ENCODE data around the gene PITPNM3.

The PITPNM3 gene

GRCh38 chr17:6554342-6554741 is 2.0 kb downstream of the PITPNM3 start:
- Mint-ChIP-seq H3K4me1 (peaks cover 41% of the 10 kb centered on the region), H3K36me3 (ENCODE audit: low read depth) (no peaks in the 10 kb centered on the region), H3K4me3 (peak overlapping the region; percentile 76), H3K27me3 (ENCODE audit: low read depth, poor library complexity) (peaks cover 72% of the 10 kb centered on the region), H3K9me3 (no peaks in the 10 kb centered on the region), H3K27ac (no peak overlapping the region)
- DNase-seq: no peak
- no peak for TF ChIP-seq CTCF (IDR thresholded peaks at IDR 0.05)

DNA sequence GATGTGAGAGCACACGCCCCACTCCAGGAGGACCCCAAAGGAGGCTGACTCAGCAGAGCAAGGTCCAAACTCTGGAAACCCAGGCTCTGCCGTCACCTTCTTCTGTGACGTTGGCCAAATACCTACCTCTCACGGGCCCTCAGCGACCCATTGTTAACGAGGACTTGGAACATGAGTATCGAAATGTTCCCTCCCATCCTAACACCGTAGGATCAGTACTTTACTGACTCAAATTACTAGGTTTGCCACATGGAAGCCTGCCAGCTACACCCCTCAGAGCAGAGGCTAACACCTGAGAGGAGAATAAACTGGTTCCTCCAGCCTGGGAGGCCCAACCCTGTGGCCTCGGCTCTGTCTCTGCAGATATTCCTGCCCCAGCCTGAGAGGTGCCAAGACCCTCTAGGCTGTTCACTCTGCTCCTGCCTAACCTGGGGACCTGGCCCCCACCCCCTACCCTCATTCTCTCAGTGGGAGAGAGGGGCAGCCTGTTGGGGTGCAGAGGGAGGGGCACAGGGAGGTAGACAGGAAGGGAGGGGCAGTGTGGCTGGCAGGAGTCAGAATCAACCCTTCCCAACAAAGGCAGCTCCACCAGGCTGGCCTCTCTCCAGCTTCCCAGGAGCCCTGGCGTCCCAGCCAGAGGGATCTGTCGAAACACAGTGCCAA is 4.4 kb downstream of the PITPNM3 start:
- H3K27ac Mint-ChIP-seq: no peak overlapping the region
- H3K36me3 Mint-ChIP-seq (ENCODE audit: low read depth): no peaks in the 10 kb centered on the region
- no peaks in the 10 kb centered on the region for H3K9me3 Mint-ChIP-seq
- H3K27me3 Mint-ChIP-seq (ENCODE audit: low read depth, poor library complexity): peaks cover 70% of the 10 kb centered on the region
- no peak for DNase-seq
- H3K4me1 Mint-ChIP-seq: peaks cover 38% of the 10 kb centered on the region
- no peak for TF ChIP-seq CTCF (IDR thresholded peaks at IDR 0.05)
- H3K4me3 Mint-ChIP-seq: no peak overlapping the region

DNA sequence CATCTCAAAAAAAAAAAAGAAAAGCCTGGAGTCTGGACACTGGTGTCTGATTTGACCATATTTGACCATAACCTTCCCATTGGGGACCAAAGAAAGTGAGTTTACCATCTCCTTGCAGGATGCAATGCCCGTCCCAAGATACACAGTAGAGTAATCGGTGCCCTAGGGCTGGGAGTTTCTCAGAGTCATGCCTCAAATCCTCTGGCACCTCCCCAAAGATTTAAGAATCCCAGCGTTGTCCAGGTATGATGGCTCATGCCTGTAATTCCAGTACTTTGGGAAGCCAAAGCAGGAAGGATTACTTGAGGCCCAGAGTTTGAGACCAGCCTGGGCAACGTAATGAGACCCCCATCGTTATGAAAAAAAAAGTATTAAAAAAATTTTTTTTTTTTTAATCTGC is 5.0 kb downstream of the PITPNM3 start:
- H3K9me3 Mint-ChIP-seq: no peaks in the 10 kb centered on the region
- no peak overlapping the region for H3K27ac Mint-ChIP-seq
- H3K27me3 Mint-ChIP-seq (ENCODE audit: low read depth, poor library complexity): peaks cover 69% of the 10 kb centered on the region
- no peaks in the 10 kb centered on the region for H3K36me3 Mint-ChIP-seq (ENCODE audit: low read depth)
- no peak for DNase-seq
- H3K4me3 Mint-ChIP-seq: no peak overlapping the region
- no peak for TF ChIP-seq CTCF (IDR thresholded peaks at IDR 0.05)
- peaks cover 34% of the 10 kb centered on the region for H3K4me1 Mint-ChIP-seq

- Mint-ChIP-seq H3K4me3 (no peak overlapping the region), H3K36me3 (ENCODE audit: low read depth) (no peaks in the 10 kb centered on the region)
Observed at GRCh38 chr17:6549384-6550036, 6.8 kb downstream of the PITPNM3 start.

DNA sequence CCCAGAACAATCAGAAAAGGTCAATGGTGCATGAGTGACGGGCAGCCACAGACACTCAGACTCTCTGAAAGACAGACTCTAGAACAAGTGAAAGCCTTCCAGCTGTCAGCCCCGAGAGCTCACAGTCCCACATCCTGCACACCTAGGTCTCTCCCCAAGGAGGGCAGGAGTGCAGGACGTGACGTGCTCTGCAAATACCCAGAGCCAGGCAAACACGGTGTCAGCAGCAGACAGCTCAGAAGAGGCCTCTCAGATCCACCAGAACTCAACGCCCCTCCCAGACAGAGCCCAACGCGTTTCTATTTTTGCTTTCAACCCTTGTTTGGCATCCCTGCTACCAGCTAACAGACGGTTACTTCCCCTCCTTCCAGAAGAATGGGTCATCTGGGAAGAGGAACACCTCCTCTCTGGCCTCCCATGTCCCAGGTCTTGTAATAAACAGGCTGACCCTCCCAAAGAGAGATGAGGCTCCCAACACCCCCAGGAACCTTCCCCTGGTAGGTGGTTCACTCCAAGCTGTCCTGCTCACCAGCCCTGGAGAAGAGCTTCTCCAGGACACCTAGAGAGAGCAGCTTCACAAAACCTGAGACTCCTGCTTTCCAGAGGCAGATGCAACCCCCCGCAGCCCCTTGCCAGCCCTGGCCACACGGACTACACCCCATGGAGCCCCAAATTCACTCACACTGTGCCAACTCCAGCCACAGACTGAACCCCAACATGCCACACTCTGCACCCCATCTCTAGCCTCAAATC is 7.6 kb downstream of the PITPNM3 start:
- no peak overlapping the region for H3K4me3 Mint-ChIP-seq
- no peak for TF ChIP-seq CTCF (IDR thresholded peaks at IDR 0.05)
- no peaks in the 10 kb centered on the region for H3K9me3 Mint-ChIP-seq
- H3K27me3 Mint-ChIP-seq (ENCODE audit: low read depth, poor library complexity): peaks cover 60% of the 10 kb centered on the region
- peaks cover 30% of the 10 kb centered on the region for H3K4me1 Mint-ChIP-seq
- H3K27ac Mint-ChIP-seq: no peak overlapping the region
- no peak for DNase-seq
- H3K36me3 Mint-ChIP-seq (ENCODE audit: low read depth): no peaks in the 10 kb centered on the region

More at GRCh38 chr17:6549384-6550036, 6.8 kb downstream of the PITPNM3 start:
- H3K4me1 Mint-ChIP-seq: peaks cover 36% of the 10 kb centered on the region
- no peak for TF ChIP-seq CTCF (IDR thresholded peaks at IDR 0.05)
- H3K9me3 Mint-ChIP-seq: no peaks in the 10 kb centered on the region
- H3K27me3 Mint-ChIP-seq (ENCODE audit: low read depth, poor library complexity): peaks cover 68% of the 10 kb centered on the region
- DNase-seq: no peak
- no peak overlapping the region for H3K27ac Mint-ChIP-seq
